ENCODE measurements around the gene LRTM1. TPM values are rescaled to one million over a fixed set of nuclear protein-coding genes. Genes with fewer than 3 reads are reported as not detected.

LRTM1 gene
- total and polyA plus RNA-seq, 2 donors (not counting 3 experiments of a cell fraction or from before 2014, with no cell fraction given): not detected

DNA sequence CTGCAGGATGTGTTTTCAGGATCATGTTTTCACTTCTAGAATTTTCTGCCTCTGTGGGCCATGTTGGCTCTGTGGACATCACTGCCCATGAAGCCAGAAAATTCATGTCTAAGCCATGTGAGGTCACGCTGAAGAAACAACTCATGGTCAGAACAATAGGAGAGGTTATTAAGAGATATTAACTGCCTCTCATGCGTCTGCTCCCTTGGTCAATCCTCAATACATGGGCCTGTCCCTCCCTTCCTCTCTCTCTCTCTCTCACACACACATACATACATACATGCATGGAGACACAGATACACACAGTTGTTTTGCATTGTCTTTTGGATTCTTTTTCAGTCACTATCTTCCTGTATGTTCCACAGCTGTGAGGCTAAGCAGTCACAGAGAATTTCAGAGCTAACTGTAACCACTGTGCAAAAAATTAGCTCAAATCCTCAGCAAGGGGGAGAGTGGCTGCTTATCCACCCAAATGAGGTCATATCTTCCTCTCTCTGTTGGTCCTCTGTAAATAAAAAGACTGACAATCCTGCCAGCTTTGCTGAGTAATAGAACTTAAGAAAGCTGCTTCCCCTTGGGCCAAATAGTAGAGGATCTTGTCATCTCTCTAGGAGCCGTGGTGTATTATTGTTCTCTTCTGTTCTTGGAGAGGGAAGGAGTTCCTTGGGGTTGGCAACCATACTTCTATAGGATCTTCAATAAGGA is 45.6 kb downstream of the LRTM1 start:
- Histone ChIP-seq H2AFZ (ENCODE audit: low read depth, low read length) (no peak overlapping the region), H3K27ac (ENCODE audit: insufficient read depth, low read depth, low read length) (no peak overlapping the region), H3K4me2 (ENCODE audit: insufficient read depth, low read length) (no peak overlapping the region), H4K20me1 (replicated peaks; ENCODE audit: control insufficient read depth, extremely low read depth, insufficient read depth, low read length) (no peaks in the 10 kb centered on the region), H3K27me3 (ENCODE audit: control insufficient read depth in 2 of 2, insufficient read depth in 2 of 2, low read length in 2 of 2) (no peaks in the 10 kb centered on the region), H3K4me3 (replicated peaks in 1 of 3; ENCODE audit: insufficient read depth in 1 of 3, low read depth in 1 of 3, low read length in 3 of 3) (no peak overlapping the region), H3K36me3 (ENCODE audit: control insufficient read depth in 2 of 2, extremely low read depth in 1 of 2, insufficient read depth in 2 of 2, low read length in 2 of 2) (no peaks in the 10 kb centered on the region), H3K9me3 (replicated peaks; ENCODE audit: control insufficient read depth, insufficient read depth, low read length) (peaks cover 4% of the 10 kb centered on the region), H3K9me1 (replicated peaks; ENCODE audit: control insufficient read depth, extremely low read depth, insufficient read depth, low read length) (no peaks in the 10 kb centered on the region), H3K9ac (replicated peaks; ENCODE audit: extremely low read depth, insufficient read depth, low read length) (no peak overlapping the region), H3K79me2 (ENCODE audit: control insufficient read depth, insufficient read depth, low read length) (no peaks in the 10 kb centered on the region), H3K4me1 (ENCODE audit: control insufficient read depth, extremely low read depth, insufficient read depth, low read length) (no peaks in the 10 kb centered on the region)
- FAIRE-seq (no peak), DNase-seq (ENCODE audit: low read depth, low spot score) (no peak)
- dilution Hi-C loops (cut with MboI; ENCODE audit: extremely low pct_ligation_motif_present, low sequenced_read_pairs) (no loop called here), intact Hi-C loops (cut with micrococcal nuclease) (no loop called here)
- BruUV-seq (replicated peaks): no TSS peak
- ChIA-PET CTCF (no interaction called here), POLR2A (no interaction called here)
- TF ChIP-seq JUN (IDR thresholded peaks at IDR 0.05; ENCODE audit: borderline replicate concordance, insufficient read depth, insufficient read length, low read depth) (no peak), POLR2AphosphoS5 (IDR thresholded peaks at IDR 0.05; ENCODE audit: insufficient read depth, low read depth, low read length) (no peak), GATA2 (IDR thresholded peaks at IDR 0.05; ENCODE audit: insufficient read depth, insufficient read length, low read depth, low read length) (no peak), EZH2 (IDR thresholded peaks at IDR 0.05; ENCODE audit: borderline replicate concordance, low read depth, low read length, severe bottlenecking) (no peak), MYC (IDR thresholded peaks at IDR 0.05; ENCODE audit: low read depth, low read length) (no peak)
- TF ChIP-seq, protein P1, sequence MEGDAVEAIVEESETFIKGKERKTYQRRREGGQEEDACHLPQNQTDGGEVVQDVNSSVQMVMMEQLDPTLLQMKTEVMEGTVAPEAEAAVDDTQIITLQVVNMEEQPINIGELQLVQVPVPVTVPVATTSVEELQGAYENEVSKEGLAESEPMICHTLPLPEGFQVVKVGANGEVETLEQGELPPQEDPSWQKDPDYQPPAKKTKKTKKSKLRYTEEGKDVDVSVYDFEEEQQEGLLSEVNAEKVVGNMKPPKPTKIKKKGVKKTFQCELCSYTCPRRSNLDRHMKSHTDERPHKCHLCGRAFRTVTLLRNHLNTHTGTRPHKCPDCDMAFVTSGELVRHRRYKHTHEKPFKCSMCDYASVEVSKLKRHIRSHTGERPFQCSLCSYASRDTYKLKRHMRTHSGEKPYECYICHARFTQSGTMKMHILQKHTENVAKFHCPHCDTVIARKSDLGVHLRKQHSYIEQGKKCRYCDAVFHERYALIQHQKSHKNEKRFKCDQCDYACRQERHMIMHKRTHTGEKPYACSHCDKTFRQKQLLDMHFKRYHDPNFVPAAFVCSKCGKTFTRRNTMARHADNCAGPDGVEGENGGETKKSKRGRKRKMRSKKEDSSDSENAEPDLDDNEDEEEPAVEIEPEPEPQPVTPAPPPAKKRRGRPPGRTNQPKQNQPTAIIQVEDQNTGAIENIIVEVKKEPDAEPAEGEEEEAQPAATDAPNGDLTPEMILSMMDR (IDR thresholded peaks at IDR 0.05; ENCODE audit: extremely low read depth in 1 of 2, insufficient read depth in 1 of 2, low read depth in 1 of 2, low read length in 2 of 2): no peak
- TF ChIP-seq, protein P2, sequence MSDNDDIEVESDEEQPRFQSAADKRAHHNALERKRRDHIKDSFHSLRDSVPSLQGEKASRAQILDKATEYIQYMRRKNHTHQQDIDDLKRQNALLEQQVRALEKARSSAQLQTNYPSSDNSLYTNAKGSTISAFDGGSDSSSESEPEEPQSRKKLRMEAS (IDR thresholded peaks at IDR 0.05; ENCODE audit: insufficient read depth, insufficient read length): no peak
